ENCODE results near the gene CMTM1. TPM values are rescaled to one million over a fixed set of nuclear protein-coding genes. Genes with fewer than 3 reads are reported as not detected.
"Not testable (repeated sequence)": the region's sequence is repeated elsewhere in the genome, so short reads cannot be mapped to it uniquely, and the experiment has no call there.

CMTM1 gene
- total RNA-seq, 1 donor from 2014 or later, result 1.0 TPM

- DNase-seq, result no peak
- Histone ChIP-seq H3K36me3 (peaks cover 42% of the 10 kb centered on the region), H3K27ac (replicated peaks) (peak overlapping the region; percentile 44), H3K9me3 (replicated peaks) (no peaks in the 10 kb centered on the region), H3K27me3 (ENCODE audit: low read depth) (no peaks in the 10 kb centered on the region), H3K4me1 (peaks cover 43% of the 10 kb centered on the region), H3K4me3 (no peak overlapping the region)
- TF ChIP-seq CTCF (IDR thresholded peaks at IDR 0.05; ENCODE audit: borderline replicate concordance), result no peak
- intact Hi-C loops (cut with micrococcal nuclease), result loop anchor here (10.0 kb wide), 1 partner anchor 54 kb away; the partner anchor contains the start of genes CKLF and TK2
Observed at GRCh38 chr16:66609139-66609510, 42.9 kb downstream of the CMTM1 start.

GRCh38 chr16:66610111-66610820, 44.0 kb downstream of the CMTM1 start:
- Histone ChIP-seq H3K27me3 (ENCODE audit: low read depth) (no peaks in the 10 kb centered on the region), H3K27ac (replicated peaks) (no peak overlapping the region)

GRCh38 chr16:66611911-66612310, 45.7 kb downstream of the CMTM1 start:
- H3K27ac ChIP-seq (replicated peaks); DNase-seq; H3K9me3 ChIP-seq (replicated peaks); intact Hi-C loops (cut with micrococcal nuclease); H3K4me3 ChIP-seq; H3K27me3 ChIP-seq (ENCODE audit: low read depth): not testable (repeated sequence)
- peaks cover 42% of the 10 kb centered on the region for H3K36me3 ChIP-seq
- peaks cover 15% of the 10 kb centered on the region for H3K4me1 ChIP-seq

More at GRCh38 chr16:66610111-66610820, 44.0 kb downstream of the CMTM1 start:
- intact Hi-C loops (cut with micrococcal nuclease), result no loop called here
- Histone ChIP-seq H3K9me3 (replicated peaks) (no peaks in the 10 kb centered on the region), H3K36me3 (peaks cover 42% of the 10 kb centered on the region), H3K4me3 (no peak overlapping the region), H3K4me1 (peaks cover 31% of the 10 kb centered on the region)
- DNase-seq, result no peak
- no peak for TF ChIP-seq CTCF (IDR thresholded peaks at IDR 0.05; ENCODE audit: borderline replicate concordance)

GRCh38 chr16:66612422-66612821, 46.2 kb downstream of the CMTM1 start:
- H3K27ac ChIP-seq (replicated peaks), result no peak overlapping the region
- no peak for TF ChIP-seq CTCF (IDR thresholded peaks at IDR 0.05; ENCODE audit: borderline replicate concordance)
- H3K9me3 ChIP-seq (replicated peaks), result no peaks in the 10 kb centered on the region
- intact Hi-C loops (cut with micrococcal nuclease), result no loop called here
- no peak overlapping the region for H3K4me3 ChIP-seq
- H3K36me3 ChIP-seq, result peaks cover 42% of the 10 kb centered on the region
- peaks cover 15% of the 10 kb centered on the region for H3K4me1 ChIP-seq
- H3K27me3 ChIP-seq (ENCODE audit: low read depth), result no peaks in the 10 kb centered on the region
- no peak for DNase-seq

GRCh38 chr16:66614161-66614802, 48.0 kb downstream of the CMTM1 start:
- H3K27me3 ChIP-seq (ENCODE audit: low read depth), result no peaks in the 10 kb centered on the region
- H3K36me3 ChIP-seq, result peaks cover 41% of the 10 kb centered on the region
- DNase-seq, result no peak
- H3K9me3 ChIP-seq (replicated peaks), result no peaks in the 10 kb centered on the region
- H3K27ac ChIP-seq (replicated peaks), result no peak overlapping the region
- intact Hi-C loops (cut with micrococcal nuclease), result no loop called here
- TF ChIP-seq CTCF (IDR thresholded peaks at IDR 0.05; ENCODE audit: borderline replicate concordance), result no peak
- H3K4me1 ChIP-seq, result peaks cover 9% of the 10 kb centered on the region
- H3K4me3 ChIP-seq, result no peak overlapping the region

GRCh38 chr16:66616169-66616568, 49.9 kb downstream of the CMTM1 start:
- Histone ChIP-seq H3K9me3 (replicated peaks) (no peaks in the 10 kb centered on the region), H3K4me1 (peaks cover 21% of the 10 kb centered on the region), H3K27ac (replicated peaks) (no peak overlapping the region), H3K4me3 (no peak overlapping the region), H3K27me3 (ENCODE audit: low read depth) (no peaks in the 10 kb centered on the region), H3K36me3 (peaks cover 24% of the 10 kb centered on the region)
- DNase-seq, result no peak
- intact Hi-C loops (cut with micrococcal nuclease), result no loop called here
- TF ChIP-seq CTCF (IDR thresholded peaks at IDR 0.05; ENCODE audit: borderline replicate concordance), result no peak
